Measurements from ENCODE around the gene SYNC. TPM values are rescaled to one million over a fixed set of nuclear protein-coding genes. Genes with fewer than 3 reads are reported as not detected.

Gene SYNC
- total RNA-seq (2021) (2.1 and 2.8 TPM in 2 replicates), Bru-seq, nascent RNA (percentile 39 among the genes with signal in this experiment), BruChase-seq, experiment 1, labeled RNA remaining after a 2-hour chase (percentile 38 among the genes with signal in this experiment), BruChase-seq, experiment 2, labeled RNA remaining after a 6-hour chase (percentile 41 among the genes with signal in this experiment)
- long read RNA-seq, partial matches to known transcripts, result 1 of 147 reads
- long read RNA-seq, other reads (novel, unspliced or antisense), result 145 of 147 reads

GRCh38 chr1:32702599-32703478, at the start of gene SYNC:
SYNC (minus strand) TSS chr1:32702770; CDS start chr1:32702660, 110 bp downstream.
- no peaks in the 10 kb centered on the region for H3K79me2 ChIP-seq (ENCODE audit: low read depth)
- H3F3A ChIP-seq (ENCODE audit: insufficient read depth, low read depth), result peaks cover 9% of the 10 kb centered on the region; the same call in 1 of the 2 replicates
- H3K27ac ChIP-seq, result no peak within 1 kb of the TSS
- CTCF ChIA-PET, result interaction anchor here (0.5 kb wide), 1 partner anchor 59 kb away, joined by 3 read pairs; no protein-coding TSS in a partner anchor
- H3K4me2 ChIP-seq, result peak within 1 kb of the TSS; percentile 83
- no peak for TF ChIP-seq CTCF (conservative IDR thresholded peaks at IDR 0.05)
- no peak for TF ChIP-seq EZH2 (IDR thresholded peaks at IDR 0.05; ENCODE audit: low read depth)
- peak within 1 kb of the TSS; percentile 62 for H3K4me3 ChIP-seq
- DNase-seq, result peak in 1 of 2 experiments; percentile 50
- H2AFZ ChIP-seq, result peak within 1 kb of the TSS; percentile 71
- peaks cover 9% of the 10 kb centered on the region for H3K4me1 ChIP-seq (replicated peaks; ENCODE audit: insufficient read depth)
- H4K20me1 ChIP-seq (ENCODE audit: insufficient read depth), result no peaks in the 10 kb centered on the region
- no peaks in the 10 kb centered on the region for H3K27me3 ChIP-seq (ENCODE audit: insufficient read depth, low read depth)
- intact Hi-C loops (cut with micrococcal nuclease; ENCODE audit: unreplicated experiment), result no loop called here
- no peaks in the 10 kb centered on the region for H3K36me3 ChIP-seq (ENCODE audit: low read depth)
- no peaks in the 10 kb centered on the region for H3K9me2 ChIP-seq (ENCODE audit: insufficient read depth)
- no peaks in the 10 kb centered on the region for H3K9me3 ChIP-seq (ENCODE audit: insufficient read depth, low read depth)
- POLR2A ChIA-PET (ENCODE audit: unreplicated experiment), result no interaction called here
- no TSS peak for BruUV-seq (replicated peaks)

GRCh38 chr1:32749771-32750170, 47.2 kb upstream of the SYNC start:
- CTCF ChIA-PET, result interaction anchor here (1.2 kb wide), 1 partner anchor 27 kb away, joined by 5 read pairs; no protein-coding TSS in a partner anchor
- POLR2A ChIA-PET (ENCODE audit: unreplicated experiment), result no interaction called here
- H3F3A ChIP-seq (ENCODE audit: insufficient read depth, low read depth), result peaks cover 21% of the 10 kb centered on the region
- TF ChIP-seq EZH2 (IDR thresholded peaks at IDR 0.05; ENCODE audit: low read depth), result no peak
- no peak for TF ChIP-seq CTCF (conservative IDR thresholded peaks at IDR 0.05)
- intact Hi-C loops (cut with micrococcal nuclease; ENCODE audit: unreplicated experiment), result no loop called here
- no peak overlapping the region for H2AFZ ChIP-seq
- H3K4me3 ChIP-seq, result no peak overlapping the region
- no peak overlapping the region for H3K4me2 ChIP-seq
- no TSS peak for BruUV-seq (replicated peaks)
- no peak overlapping the region for H3K27ac ChIP-seq
- no peaks in the 10 kb centered on the region for H3K9me3 ChIP-seq (ENCODE audit: insufficient read depth, low read depth)
- no peak for DNase-seq
- no peaks in the 10 kb centered on the region for H3K27me3 ChIP-seq (ENCODE audit: insufficient read depth, low read depth)
- no peaks in the 10 kb centered on the region for H3K9me2 ChIP-seq (ENCODE audit: insufficient read depth)
- H4K20me1 ChIP-seq (ENCODE audit: insufficient read depth), result peaks cover 12% of the 10 kb centered on the region
- H3K36me3 ChIP-seq (ENCODE audit: low read depth), result peaks cover 6% of the 10 kb centered on the region; the same call in 1 of the 2 replicates
- H3K4me1 ChIP-seq (replicated peaks; ENCODE audit: insufficient read depth), result peaks cover 17% of the 10 kb centered on the region
- H3K79me2 ChIP-seq (ENCODE audit: low read depth), result peaks cover 86% of the 10 kb centered on the region

- no peak for DNase-seq
- CTCF ChIA-PET, result interaction anchor here (1.2 kb wide), 1 partner anchor 28 kb away, joined by 5 read pairs; no protein-coding TSS in a partner anchor
- intact Hi-C loops (cut with micrococcal nuclease; ENCODE audit: unreplicated experiment), result no loop called here
- no peaks in the 10 kb centered on the region for H3K27me3 ChIP-seq (ENCODE audit: insufficient read depth, low read depth)
- no peak for TF ChIP-seq EZH2 (IDR thresholded peaks at IDR 0.05; ENCODE audit: low read depth)
- no peak for TF ChIP-seq CTCF (conservative IDR thresholded peaks at IDR 0.05)
- peaks cover 22% of the 10 kb centered on the region for H3K4me1 ChIP-seq (replicated peaks; ENCODE audit: insufficient read depth)
- H3K9me3 ChIP-seq (ENCODE audit: insufficient read depth, low read depth), result no peaks in the 10 kb centered on the region
- POLR2A ChIA-PET (ENCODE audit: unreplicated experiment), result no interaction called here
- H3K27ac ChIP-seq, result no peak overlapping the region
- H3F3A ChIP-seq (ENCODE audit: insufficient read depth, low read depth), result peaks cover 21% of the 10 kb centered on the region
- H3K79me2 ChIP-seq (ENCODE audit: low read depth), result peaks cover 86% of the 10 kb centered on the region
- H3K36me3 ChIP-seq (ENCODE audit: low read depth), result peaks cover 9% of the 10 kb centered on the region
- no peak overlapping the region for H2AFZ ChIP-seq
- H3K4me3 ChIP-seq, result no peak overlapping the region
- no peak overlapping the region for H3K4me2 ChIP-seq
- no TSS peak for BruUV-seq (replicated peaks)
- H4K20me1 ChIP-seq (ENCODE audit: insufficient read depth), result peaks cover 16% of the 10 kb centered on the region
- no peaks in the 10 kb centered on the region for H3K9me2 ChIP-seq (ENCODE audit: insufficient read depth)
Measured at GRCh38 chr1:32749332-32749731, 46.8 kb upstream of the SYNC start.
